GM12878 (cell line): Measurements from ENCODE around the gene DOCK7. TPM values are rescaled to one million over a fixed set of nuclear protein-coding genes. Genes with fewer than 3 reads are reported as not detected.

Experiments
- ATAC-seq: fragments of 200-7000 bp; cut with Tn5 transposase; 3 replicates; pipeline ENCODE4 v1.9.1; 2020; ENCODE audit warnings: mild to moderate bottlenecking, moderate library complexity
- BruUV-seq: library from RNA; stranded (reverse); fragments of 400-500 nt; replicated peaks from 2 replicates; lab custom pipeline; 2021; lab: Mats Ljungman, UMichigan
- CTCF ChIA-PET: fragments of 300-600 bp; sonication (Branson Sonifier 250); formaldehyde crosslinking; extraction: SDS; loops from one replicate; lab custom pipeline; 2021; ENCODE audit warnings: inconsistent platforms; lab: Yijun Ruan, JAX
- POLR2A ChIA-PET: fragments of 350-600 bp; formaldehyde crosslinking; extraction: SDS; loops from one replicate; lab custom pipeline; 2021; ENCODE audit warnings: inconsistent platforms; lab: Charles Lee
- RAD21 ChIA-PET: fragments of 300-600 bp; sonication (Branson Sonifier 250); formaldehyde crosslinking; loops from one replicate; lab custom pipeline; 2023; ENCODE audit warnings: antibody characterized with exemption; ENCODE audit not compliant: unreplicated experiment; lab: Charles Lee
- SMC1A ChIA-PET: fragments of 300-600 bp; sonication (Branson Sonifier 250); formaldehyde crosslinking; loops from one replicate; lab custom pipeline; 2023; ENCODE audit not compliant: unreplicated experiment, uncharacterized antibody; lab: Charles Lee
- DNase-seq: peaks from one replicate; pipeline ENCODE4 v3.0.0-alpha.2; 2011; ENCODE audit warnings: low read depth, low spot score
- FAIRE-seq: peaks from 3 replicates; lab custom pipeline; 2011; peaks lifted over from hg19 to GRCh38; lab: Jason Lieb, UNC
- H2AFZ ChIP-seq: 2 replicates; pipeline ENCODE4 v1.6.0; 2011; ENCODE audit warnings: low read depth, low read length, control low read depth; ENCODE audit not compliant: control insufficient read depth
- H3K27ac ChIP-seq: 2 replicates; pipeline ENCODE4 v1.5.1; 2011; ENCODE audit warnings: control low read depth; ENCODE audit not compliant: control insufficient read depth, insufficient read depth
- H3K27me3 ChIP-seq, 2 experiments: replicated peaks in 1 of 2; 2 replicates each; pipeline versions ENCODE4 v1.6.0 to v1.6.1; 2011; ENCODE audit warnings: low read length in 1 of 2; ENCODE audit not compliant: control insufficient read depth in 2 of 2, insufficient read depth in 2 of 2
- H3K36me3 ChIP-seq, 2 experiments: 2 replicates each; pipeline ENCODE4 v1.5.1; 2011; ENCODE audit warnings: low read length in 1 of 2; ENCODE audit not compliant: control insufficient read depth in 2 of 2, insufficient read depth in 2 of 2
- H3K4me1 ChIP-seq: 2 replicates; pipeline ENCODE4 v1.6.1; 2011; ENCODE audit warnings: mild to moderate bottlenecking, low read length, moderate library complexity, mixed read lengths; ENCODE audit not compliant: control insufficient read depth, insufficient read depth
- H3K4me2 ChIP-seq: 2 replicates; pipeline ENCODE4 v1.6.0; 2011; ENCODE audit warnings: control low read depth; ENCODE audit not compliant: control insufficient read depth, insufficient read depth
- H3K4me3 ChIP-seq: fragments of 200-600 bp; sonication (generic); 2 replicates; pipeline ENCODE4 v1.5.1; 2016
- H3K79me2 ChIP-seq: 2 replicates; pipeline ENCODE4 v1.6.0; 2011; ENCODE audit warnings: low read length; ENCODE audit not compliant: control insufficient read depth, insufficient read depth
- H3K9ac ChIP-seq: 2 replicates; pipeline ENCODE4 v1.8.0; 2011; ENCODE audit warnings: low read length, control low read depth, mixed read lengths; ENCODE audit not compliant: control insufficient read depth, insufficient read depth
- H3K9me3 ChIP-seq: replicated peaks from 3 replicates; pipeline ENCODE4 v1.5.1; 2011; ENCODE audit warnings: mild to moderate bottlenecking, low read length; ENCODE audit not compliant: control insufficient read depth, insufficient read depth
- H4K20me1 ChIP-seq: 2 replicates; pipeline ENCODE4 v1.6.0; 2011; ENCODE audit not compliant: control insufficient read depth, insufficient read depth
- ATF3 ChIP-seq: IDR thresholded peaks from 2 replicates; pipeline ENCODE4 v1.6.1; 2011; ENCODE audit warnings: low read depth, mild to moderate bottlenecking, low read length, moderate library complexity, borderline replicate concordance; ENCODE audit errors: extremely low read depth
- CEBPB ChIP-seq, 2 experiments: fragments of 150-350 bp in 1 of 2; IDR thresholded peaks; 2 replicates each; pipeline ENCODE4 v1.6.1; 2012 to 2014; ENCODE audit warnings: low read depth in 2 of 2, low read length in 2 of 2, borderline replicate concordance in 1 of 2, inconsistent platforms in 1 of 2
- CTCF ChIP-seq, 3 experiments: IDR thresholded peaks in 2 of 3; conservative IDR thresholded peaks in 1 of 3; 2 replicates each; pipeline ENCODE4 v1.5.1; 2011; ENCODE audit warnings: low read depth in 3 of 3, low read length in 3 of 3, mild to moderate bottlenecking in 3 of 3, control low read depth in 2 of 3, moderate library complexity in 2 of 3, inconsistent platforms in 1 of 3, mixed read lengths in 1 of 3; ENCODE audit not compliant: control insufficient read depth in 2 of 3, insufficient read depth in 1 of 3; ENCODE audit errors: extremely low read depth in 1 of 3
- E4F1 ChIP-seq: fragments of 450-650 bp; IDR thresholded peaks from 2 replicates; pipeline ENCODE4 v1.6.1; 2018; ENCODE audit warnings: borderline replicate concordance, mild to moderate bottlenecking; ENCODE audit not compliant: partially characterized antibody
- ESRRA ChIP-seq: IDR thresholded peaks from 2 replicates; pipeline ENCODE4 v1.6.1; 2012; ENCODE audit warnings: mild to moderate bottlenecking, low read length, improper control_type of control experiment
- JUNB ChIP-seq: IDR thresholded peaks from 2 replicates; pipeline ENCODE4 v1.6.1; 2016; ENCODE audit warnings: antibody characterized with exemption, mild to moderate bottlenecking
- LARP7 ChIP-seq: fragments of 450-650 bp; IDR thresholded peaks from 2 replicates; pipeline ENCODE4 v1.6.1; 2017; ENCODE audit warnings: mild to moderate bottlenecking
- MYC ChIP-seq: IDR thresholded peaks from 2 replicates; pipeline ENCODE4 v1.6.1; 2011; ENCODE audit warnings: mild to moderate bottlenecking, low read length, moderate library complexity, inconsistent platforms; ENCODE audit not compliant: insufficient read depth, insufficient replicate concordance, insufficient read length, severe bottlenecking
- NFYB ChIP-seq: IDR thresholded peaks from 2 replicates; pipeline ENCODE4 v1.6.1; 2011; ENCODE audit warnings: low read depth, mild to moderate bottlenecking, low read length, improper control_type of control experiment, moderate library complexity; ENCODE audit not compliant: insufficient read depth
- NR2C1 ChIP-seq: fragments of 450-650 bp; IDR thresholded peaks from 2 replicates; pipeline ENCODE4 v1.6.1; 2017; ENCODE audit warnings: antibody characterized with exemption, mild to moderate bottlenecking, moderate library complexity
- RELB ChIP-seq: fragments of 450-650 bp; IDR thresholded peaks from 2 replicates; pipeline ENCODE4 v1.6.1; 2017; ENCODE audit warnings: low read depth, mild to moderate bottlenecking, moderate library complexity
- TCF7 ChIP-seq: IDR thresholded peaks from 2 replicates; pipeline ENCODE4 v1.6.1; 2014; ENCODE audit warnings: antibody characterized with exemption, borderline replicate concordance
- USF1 ChIP-seq: IDR thresholded peaks from 2 replicates; pipeline ENCODE4 v1.6.1; 2011; ENCODE audit warnings: borderline replicate concordance, low read depth, mild to moderate bottlenecking, moderate library complexity, mixed read lengths, low read length; ENCODE audit not compliant: insufficient read depth; ENCODE audit errors: extremely low read length
- WGBS: methylation state at CpG from one replicate; pipeline ENCODE4 v1.1.6; 2016; ENCODE audit warnings: low lambda C conversion rate; ENCODE audit not compliant: insufficient replicate concordance, insufficient coverage; ENCODE audit errors: missing lambda C conversion rate; 5-methylcytosine and 5-hydroxymethylcytosine counted together
- in situ Hi-C: fragments of 300-500 bp; cut with MboI; formaldehyde crosslinking; loops from 9 replicates; pipeline ENCODE4 v1.14.3; 2018; ENCODE audit warnings: mixed read lengths
- intact Hi-C: fragments of 100-400 bp; cut with micrococcal nuclease; formaldehyde crosslinking; loops from one replicate; pipeline ENCODE4 v1.14.2; 2022; ENCODE audit not compliant: unreplicated experiment
- polyA plus RNA-seq, 11 experiments: library from polyadenylated mRNA; depleted of rRNA in 4 of 11; unstranded in 6 of 11; stranded (reverse) in 5 of 11; fragments of >200 nt; fragmentation: Nextera tagmentation in 4 of 11; fragmentation: Illumina TruSeq in 1 of 11; extraction: Ambion mirVana in 4 of 11; extraction: Trizol in 1 of 11; gene quantifications; 1 replicate in 1 of 11; 2 replicates in 10 of 11; pipeline versions ENCODE4 v1.2.1 to v1.2.3, GENCODE V29; 2011 to 2016; ENCODE audit warnings: inconsistent platforms in 2 of 11, missing spikeins in 2 of 11, low read depth in 1 of 11
- total RNA-seq, 4 experiments: library from RNA; depleted of rRNA in 3 of 4; stranded (reverse); fragments of >200 nt in 3 of 4; fragmentation: Illumina TruSeq in 1 of 4; extraction: Trizol in 1 of 4; gene quantifications; 2 replicates each; pipeline versions ENCODE4 v1.2.1 to v1.2.3, GENCODE V29; 2013 to 2021

Gene DOCK7
- total and polyA plus RNA-seq, 10 of the 15 experiments (the other 5 are each of a cell fraction or from before 2014, with no cell fraction given), result 4.8 to 34.6 (median 26.9) TPM

GRCh38 chr1:62439652-62440371 is 248.4 kb downstream of the DOCK7 start:
- Histone ChIP-seq H3K36me3 (peaks cover 0 to 9% of the 10 kb centered on the region in 2 experiments; a peak in 2 of 4 replicates), H3K27ac (peak overlapping the region; percentile 95), H3K4me2 (peak overlapping the region; percentile 72), H2AFZ (no peak overlapping the region), H3K79me2 (peaks cover 77% of the 10 kb centered on the region), H3K9me3 (no peaks in the 10 kb centered on the region), H3K9ac (peak overlapping the region; percentile 89), H3K4me3 (peak overlapping the region; percentile 88), H4K20me1 (no peaks in the 10 kb centered on the region), H3K4me1 (no peaks in the 10 kb centered on the region), H3K27me3 (no peaks in the 10 kb centered on the region)
- DNase-seq (peak; percentile 32), ATAC-seq (peak; percentile 34), FAIRE-seq (no peak)
- in situ Hi-C loops (no loop called here), intact Hi-C loops (loop anchor here (5.0 kb wide), 3 partner anchors 182 to 347 kb away; no protein-coding TSS in a partner anchor)
- ChIA-PET RAD21 (interaction anchor here (0.9 to 2.3 kb wide), 4 partner anchors 68 to 346 kb away, joined by 3 to 7 read pairs (median 4); no protein-coding TSS in a partner anchor), CTCF (interaction anchor here (0.6 to 3.0 kb wide), 4 partner anchors 11 to 559 kb away, joined by 3 to 12 read pairs (median 4); no protein-coding TSS in a partner anchor), SMC1A (interaction anchor here (0.8 to 2.2 kb wide), 7 partner anchors 10 to 371 kb away, joined by 3 to 20 read pairs (median 6); partner anchors contain the start of gene DOCK7), POLR2A (interaction anchor here (0.6 to 1.4 kb wide), 4 partner anchors 10 to 1162 kb away, joined by 3 to 7 read pairs (median 4); no protein-coding TSS in a partner anchor)
- WGBS, result 0% methylated on average over 4 of the region's 4 CpGs
- no TSS peak for BruUV-seq
- TF ChIP-seq RELB (no peak), JUNB (peak; percentile 45; the same call in 1 of the 2 replicates), ESRRA (no peak), NR2C1 (no peak), ATF3 (no peak), CTCF (IDR thresholded peaks at IDR 0.05 in 2 of 3, conservative IDR thresholded peaks at IDR 0.05 in 1 of 3; ENCODE audit: control insufficient read depth in 2 of 3, extremely low read depth in 1 of 3, insufficient read depth in 1 of 3, low read depth in 3 of 3, low read length in 3 of 3) (0 out of 6 replicates have a peak, but pooled peaks of 1 of the 3 experiments have one; percentile 10), USF1 (no peak), TCF7 (no peak), CEBPB (IDR thresholded peaks at IDR 0.05; ENCODE audit: borderline replicate concordance in 1 of 2, low read depth in 2 of 2, low read length in 2 of 2) (no peak), NFYB (no peak), E4F1 (no peak), LARP7 (no peak), MYC (no peak)
